Mononuclear cell (primary cell): ENCODE measurements around the gene IL33. TPM values are rescaled to one million over a fixed set of nuclear protein-coding genes. Genes with fewer than 3 reads are reported as not detected.

Experiments
- H3K27me3 ChIP-seq: 2 replicates; pipeline ENCODE4 v1.6.0; 2011; ENCODE audit warnings: low read length, control low read depth; ENCODE audit not compliant: insufficient read depth
- H3K4me1 ChIP-seq: 2 replicates; pipeline ENCODE4 v1.5.1; 2011; ENCODE audit warnings: mild to moderate bottlenecking, low read length, control low read depth; ENCODE audit not compliant: insufficient read depth
- H3K4me3 ChIP-seq: 2 replicates; pipeline ENCODE4 v1.5.1; 2011; ENCODE audit warnings: mild to moderate bottlenecking, low read length, moderate library complexity
- H3K9me3 ChIP-seq: 2 replicates; pipeline ENCODE4 v1.5.1; 2011; ENCODE audit warnings: low read depth, mild to moderate bottlenecking, control low read depth, low read length
- total RNA-seq: library from RNA; depleted of rRNA; stranded (reverse); fragments of >200 nt; gene quantifications from one replicate; pipeline ENCODE4 v1.2.3, GENCODE V29; 2012

The IL33 gene
- total RNA-seq, 1 donor: not detected

- H3K4me3 ChIP-seq: no peak overlapping the region
- H3K27me3 ChIP-seq: peaks cover 7% of the 10 kb centered on the region
- H3K9me3 ChIP-seq: no peaks in the 10 kb centered on the region
- H3K4me1 ChIP-seq: no peaks in the 10 kb centered on the region
Observed at GRCh38 chr9:6199596-6199995, 16.0 kb upstream of the IL33 start.

- no peaks in the 10 kb centered on the region for H3K9me3 ChIP-seq
- no peaks in the 10 kb centered on the region for H3K4me1 ChIP-seq
- H3K4me3 ChIP-seq: no peak overlapping the region
- H3K27me3 ChIP-seq: peaks cover 7% of the 10 kb centered on the region
Observed at GRCh38 chr9:6200761-6201160, 14.8 kb upstream of the IL33 start.

- no peaks in the 10 kb centered on the region for H3K27me3 ChIP-seq
- H3K4me1 ChIP-seq: no peaks in the 10 kb centered on the region
Observed at GRCh38 chr9:6209966-6210365, 5.6 kb upstream of the IL33 start.

GRCh38 chr9:6212722-6213375, 2.8 kb upstream of the IL33 start:
- H3K27me3 ChIP-seq: peaks cover 4% of the 10 kb centered on the region
- H3K4me1 ChIP-seq: no peaks in the 10 kb centered on the region
- H3K4me3 ChIP-seq: no peak overlapping the region
- H3K9me3 ChIP-seq: peaks cover 17% of the 10 kb centered on the region

More at GRCh38 chr9:6209966-6210365, 5.6 kb upstream of the IL33 start:
- H3K9me3 ChIP-seq: peaks cover 17% of the 10 kb centered on the region
- H3K4me3 ChIP-seq: no peak overlapping the region

GRCh38 chr9:6214434-6214833, 1.2 kb upstream of the IL33 start:
- no peaks in the 10 kb centered on the region for H3K4me1 ChIP-seq
- peaks cover 5% of the 10 kb centered on the region for H3K27me3 ChIP-seq
- no peak overlapping the region for H3K4me3 ChIP-seq
- H3K9me3 ChIP-seq: peaks cover 9% of the 10 kb centered on the region

GRCh38 chr9:6214903-6215302, 704 bp upstream of the IL33 start:
- no peaks in the 10 kb centered on the region for H3K4me1 ChIP-seq
- peaks cover 5% of the 10 kb centered on the region for H3K27me3 ChIP-seq
- H3K9me3 ChIP-seq: peaks cover 6% of the 10 kb centered on the region
- no peak overlapping the region for H3K4me3 ChIP-seq

- Histone ChIP-seq H3K4me3 (no peak overlapping the region), H3K9me3 (no peaks in the 10 kb centered on the region), H3K4me1 (no peaks in the 10 kb centered on the region), H3K27me3 (peaks cover 7% of the 10 kb centered on the region)
Observed at GRCh38 chr9:6216002-6216401, 395 bp downstream of the IL33 start.

- peaks cover 8% of the 10 kb centered on the region for H3K27me3 ChIP-seq
- no peaks in the 10 kb centered on the region for H3K4me1 ChIP-seq
- H3K4me3 ChIP-seq: no peak overlapping the region
- no peaks in the 10 kb centered on the region for H3K9me3 ChIP-seq
Observed at GRCh38 chr9:6216951-6217350, 1.3 kb downstream of the IL33 start.

GRCh38 chr9:6218099-6218502, 2.5 kb downstream of the IL33 start:
- Histone ChIP-seq H3K27me3 (peaks cover 8% of the 10 kb centered on the region), H3K4me3 (no peak overlapping the region), H3K4me1 (no peaks in the 10 kb centered on the region), H3K9me3 (no peaks in the 10 kb centered on the region)

- no peaks in the 10 kb centered on the region for H3K4me1 ChIP-seq
- no peak overlapping the region for H3K4me3 ChIP-seq
- peaks cover 8% of the 10 kb centered on the region for H3K27me3 ChIP-seq
Observed at GRCh38 chr9:6219040-6219439, 3.4 kb downstream of the IL33 start.

GRCh38 chr9:6219981-6220380, 4.4 kb downstream of the IL33 start:
- Histone ChIP-seq H3K9me3 (no peaks in the 10 kb centered on the region), H3K4me1 (no peaks in the 10 kb centered on the region), H3K27me3 (peaks cover 8% of the 10 kb centered on the region), H3K4me3 (no peak overlapping the region)

More at GRCh38 chr9:6219040-6219439, 3.4 kb downstream of the IL33 start:
- H3K9me3 ChIP-seq: no peaks in the 10 kb centered on the region

GRCh38 chr9:6224393-6225154, 9.0 kb downstream of the IL33 start:
- Histone ChIP-seq H3K27me3 (peaks cover 15% of the 10 kb centered on the region), H3K4me1 (no peaks in the 10 kb centered on the region), H3K4me3 (no peak overlapping the region), H3K9me3 (no peaks in the 10 kb centered on the region)

GRCh38 chr9:6226696-6227095, 11.1 kb downstream of the IL33 start:
- Histone ChIP-seq H3K27me3 (peaks cover 22% of the 10 kb centered on the region), H3K9me3 (no peaks in the 10 kb centered on the region), H3K4me3 (no peak overlapping the region), H3K4me1 (no peaks in the 10 kb centered on the region)

- Histone ChIP-seq H3K4me3 (no peak overlapping the region), H3K9me3 (no peaks in the 10 kb centered on the region), H3K4me1 (no peaks in the 10 kb centered on the region), H3K27me3 (peaks cover 22% of the 10 kb centered on the region)
Observed at GRCh38 chr9:6229186-6229585, 13.6 kb downstream of the IL33 start.

GRCh38 chr9:6229619-6230018, 14.0 kb downstream of the IL33 start:
- no peak overlapping the region for H3K4me3 ChIP-seq
- H3K4me1 ChIP-seq: no peaks in the 10 kb centered on the region
- H3K27me3 ChIP-seq: peaks cover 22% of the 10 kb centered on the region
- no peaks in the 10 kb centered on the region for H3K9me3 ChIP-seq
